Cardiac muscle cell (in vitro differentiated cells and primary cell): Measurements from ENCODE around the gene RFLNA. TPM values are rescaled to one million over a fixed set of nuclear protein-coding genes. Genes with fewer than 3 reads are reported as not detected.

Experiments
- DNase-seq, 2 donors: peaks; one replicate each; pipeline versions ENCODE4 v3.0.0 to v3.0.0-alpha.2; 2010 to 2017; ENCODE audit warnings: low read depth in 1 of 2, low spot score in 1 of 2
- H3K27ac ChIP-seq: fragments of 200-600 bp; sonication (generic); 2 replicates; pipeline ENCODE4 v1.5.1; 2016
- H3K27me3 ChIP-seq: fragments of 200-600 bp; sonication (generic); 2 replicates; pipeline ENCODE4 v1.6.0; 2016; ENCODE audit warnings: control low read depth
- H3K36me3 ChIP-seq: fragments of 200-600 bp; sonication (generic); 2 replicates; pipeline ENCODE4 v1.5.1; 2016; ENCODE audit warnings: control low read depth
- H3K4me1 ChIP-seq: fragments of 200-600 bp; sonication (generic); 2 replicates; pipeline ENCODE4 v1.8.1; 2017; ENCODE audit warnings: low read depth, mild to moderate bottlenecking, mixed run types
- H3K4me3 ChIP-seq: fragments of 200-600 bp; sonication (generic); 2 replicates; pipeline ENCODE4 v1.5.1; 2016; ENCODE audit warnings: mild to moderate bottlenecking
- H3K9me3 ChIP-seq: fragments of 200-600 bp; sonication (generic); 2 replicates; pipeline ENCODE4 v1.5.1; 2017; ENCODE audit warnings: low read depth, mild to moderate bottlenecking, control low read depth
- CTCF ChIP-seq: IDR thresholded peaks from 2 replicates; pipeline ENCODE4 v1.5.1; 2012; ENCODE audit warnings: low read depth, mild to moderate bottlenecking, low read length
- polyA plus RNA-seq: library from polyadenylated mRNA; unstranded; fragments of >200 nt; fragmentation: Nextera tagmentation; extraction: Ambion mirVana; gene quantifications from 2 replicates; pipeline ENCODE4 v1.2.1, GENCODE V29; 2016
- total RNA-seq: library from RNA; depleted of rRNA; stranded (reverse); fragments of >200 nt; gene quantifications from 2 replicates; pipeline ENCODE4 v1.2.3, GENCODE V29; 2016

RFLNA gene
- total and polyA plus RNA-seq, 2 experiments from 2014 or later, result 1.8 to 4.5 TPM

- H3K4me3 ChIP-seq, result no peak overlapping the region
- H3K27ac ChIP-seq, result no peak overlapping the region
- H3K27me3 ChIP-seq, result no peaks in the 10 kb centered on the region
- no peak for TF ChIP-seq CTCF
- no peaks in the 10 kb centered on the region for H3K9me3 ChIP-seq
- H3K36me3 ChIP-seq, result no peaks in the 10 kb centered on the region
- H3K4me1 ChIP-seq, result no peaks in the 10 kb centered on the region
- no peak for DNase-seq
Measured at GRCh38 chr12:124278389-124279101, 16.3 kb upstream of the RFLNA start.

- Histone ChIP-seq H3K27ac (no peak overlapping the region), H3K9me3 (no peaks in the 10 kb centered on the region), H3K27me3 (no peaks in the 10 kb centered on the region), H3K36me3 (no peaks in the 10 kb centered on the region), H3K4me1 (no peaks in the 10 kb centered on the region), H3K4me3 (no peak overlapping the region)
- TF ChIP-seq CTCF, result no peak
- DNase-seq, result no peak
Measured at GRCh38 chr12:124279315-124279714, 15.6 kb upstream of the RFLNA start.

GRCh38 chr12:124279846-124280360, 15.0 kb upstream of the RFLNA start:
- no peaks in the 10 kb centered on the region for H3K36me3 ChIP-seq
- no peaks in the 10 kb centered on the region for H3K4me1 ChIP-seq
- H3K27me3 ChIP-seq, result no peaks in the 10 kb centered on the region
- no peak overlapping the region for H3K4me3 ChIP-seq
- peak in 1 of 2 donors; percentile 41 for DNase-seq
- H3K9me3 ChIP-seq, result no peaks in the 10 kb centered on the region
- no peak overlapping the region for H3K27ac ChIP-seq
- no peak for TF ChIP-seq CTCF

DNA sequence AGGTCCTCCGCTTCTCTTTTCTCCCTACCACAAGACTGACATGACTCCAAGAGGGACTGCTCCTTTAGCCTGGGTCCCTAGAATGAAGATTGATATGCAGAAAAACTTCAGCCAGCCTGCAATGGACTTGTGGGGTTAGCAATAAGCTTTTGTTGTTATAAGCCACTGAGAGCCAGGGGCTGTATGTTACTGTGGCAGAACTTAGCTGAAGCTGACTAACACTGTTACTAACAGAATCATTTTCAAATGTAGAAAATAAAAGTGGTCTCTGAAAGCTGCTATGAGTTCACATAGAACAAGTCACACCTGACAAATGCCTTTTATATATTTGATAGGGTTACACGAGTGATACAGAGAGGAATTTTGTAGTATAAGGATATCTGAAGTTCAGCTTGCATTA, 13.6 kb upstream of the RFLNA start:
- no peaks in the 10 kb centered on the region for H3K9me3 ChIP-seq
- no peak for DNase-seq
- no peaks in the 10 kb centered on the region for H3K36me3 ChIP-seq
- no peak overlapping the region for H3K4me3 ChIP-seq
- no peaks in the 10 kb centered on the region for H3K4me1 ChIP-seq
- no peaks in the 10 kb centered on the region for H3K27me3 ChIP-seq
- H3K27ac ChIP-seq, result no peak overlapping the region
- no peak for TF ChIP-seq CTCF

DNA sequence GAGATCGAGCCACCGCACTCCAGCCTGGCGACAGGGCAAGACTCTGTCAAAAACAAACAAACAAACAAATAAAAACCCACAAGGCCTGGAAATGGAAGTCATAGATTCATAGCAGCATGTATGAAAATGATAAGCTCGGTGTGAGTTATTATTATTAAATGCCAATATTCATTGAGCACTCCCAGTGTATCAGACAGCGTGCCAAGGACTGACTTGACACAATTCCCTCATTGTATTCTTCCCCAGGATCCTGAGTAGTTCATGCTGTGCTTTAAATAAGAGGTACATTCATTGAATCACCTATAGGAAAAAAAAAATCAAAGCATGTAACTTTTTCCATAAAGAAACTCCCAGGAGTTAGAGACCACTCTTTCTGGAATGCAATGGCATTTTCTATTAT, 12.6 kb upstream of the RFLNA start:
- Histone ChIP-seq H3K36me3 (no peaks in the 10 kb centered on the region), H3K9me3 (no peaks in the 10 kb centered on the region), H3K4me3 (no peak overlapping the region), H3K4me1 (no peaks in the 10 kb centered on the region), H3K27me3 (no peaks in the 10 kb centered on the region), H3K27ac (no peak overlapping the region)
- no peak for TF ChIP-seq CTCF
- DNase-seq, result no peak
